GM13977 (cell line): ENCODE data around the gene CHST2.

Experiments
- DNase-seq: peaks from one replicate; pipeline ENCODE4 v3.0.0; 2012; ENCODE audit warnings: low spot score
- CTCF ChIP-seq: IDR thresholded peaks from 2 replicates; pipeline ENCODE4 v1.5.1; 2012; ENCODE audit warnings: mild to moderate bottlenecking, control low read depth; ENCODE audit not compliant: insufficient read depth; ENCODE audit errors: extremely low read depth, missing control alignments
- in situ Hi-C: fragments of 300-500 bp; cut with MboI; formaldehyde crosslinking; loops from one replicate; pipeline ENCODE4 v1.12.0; 2022; ENCODE audit warnings: low sequenced_read_pairs, low pct_unique_long_range_greater_than_20kb, mixed read lengths, inconsistent platforms; ENCODE audit not compliant: unreplicated experiment

Gene CHST2

GRCh38 chr3:143172795-143173145 lies 53.2 kb downstream of the CHST2 start:
- no peak for DNase-seq
- no peak for TF ChIP-seq CTCF
- in situ Hi-C loops, result no loop called here

GRCh38 chr3:143173242-143173641 lies 53.7 kb downstream of the CHST2 start:
- in situ Hi-C loops, result no loop called here
- DNase-seq, result no peak
- TF ChIP-seq CTCF, result no peak
